Inferior parietal cortex (tissue), 1 donor: Measurements from ENCODE around the gene NCAPH2.

ENCODE experiments used
- DNase-seq: peaks from one replicate; pipeline ENCODE4 v3.0.0-alpha.2; 2016; ENCODE audit errors: extremely low spot score

Gene NCAPH2

GRCh38 chr22:50547263-50547985 lies 39.4 kb downstream of the NCAPH2 start:
- no peak for DNase-seq

- no peak for DNase-seq
Measured at GRCh38 chr22:50548040-50548920, 40.3 kb downstream of the NCAPH2 start.

- DNase-seq = no peak
Measured at GRCh38 chr22:50548921-50549790, 41.1 kb downstream of the NCAPH2 start.

GRCh38 chr22:50550395-50550794 lies 42.4 kb downstream of the NCAPH2 start:
- no peak for DNase-seq

- DNase-seq = no peak
Measured at GRCh38 chr22:50551160-50551752, 43.2 kb downstream of the NCAPH2 start.

- DNase-seq = no peak
Measured at GRCh38 chr22:50553310-50553709, 45.3 kb downstream of the NCAPH2 start.

- DNase-seq = no peak
Measured at GRCh38 chr22:50556703-50557102, 48.7 kb downstream of the NCAPH2 start.

GRCh38 chr22:50560034-50560433 lies 52.0 kb downstream of the NCAPH2 start:
- DNase-seq = no peak

GRCh38 chr22:50561401-50562358 lies 53.7 kb downstream of the NCAPH2 start:
- DNase-seq = no peak

- peak; percentile 95 for DNase-seq
Measured at GRCh38 chr22:50562523-50563412, 54.7 kb downstream of the NCAPH2 start, which contains the start of gene SYCE3. Gene SYCE3, minus strand, starts transcription at chr22:50562919. Its CDS starts 6,514 bp downstream, at chr22:50556405.

- peak; percentile 27 for DNase-seq
Measured at GRCh38 chr22:50563413-50564160, 55.6 kb downstream of the NCAPH2 start.

- no peak for DNase-seq
Measured at GRCh38 chr22:50564289-50564688, 56.3 kb downstream of the NCAPH2 start.

- DNase-seq = no peak
Measured at GRCh38 chr22:50567721-50568252, 59.8 kb downstream of the NCAPH2 start.

- no peak for DNase-seq
Measured at GRCh38 chr22:50568626-50569025, 60.6 kb downstream of the NCAPH2 start.

- DNase-seq = no peak
Measured at GRCh38 chr22:50569041-50569459, 61.0 kb downstream of the NCAPH2 start.

GRCh38 chr22:50569896-50570535 lies 62.0 kb downstream of the NCAPH2 start:
- DNase-seq = no peak

- no peak for DNase-seq
Measured at GRCh38 chr22:50570861-50571260, 62.8 kb downstream of the NCAPH2 start.
